NCI-H128 (cell line): Measurements from ENCODE around the gene RIMS4.
"Not testable (repeated sequence)": the region's sequence is repeated elsewhere in the genome, so short reads cannot be mapped to it uniquely, and the experiment has no call there.

Experiments used
- DNase-seq: peaks from one replicate; lab custom pipeline; 2025; ENCODE audit not compliant: unreplicated experiment; lab: John Stamatoyannopoulos, UW

Gene RIMS4

GRCh38 chr20:44830995-44831394, 20.6 kb upstream of the RIMS4 start:
- DNase-seq, result no peak

- no peak for DNase-seq
Measured at GRCh38 chr20:44830523-44830922, 20.2 kb upstream of the RIMS4 start.

GRCh38 chr20:44829688-44830087, 19.3 kb upstream of the RIMS4 start:
- no peak for DNase-seq

GRCh38 chr20:44828640-44829039, 18.3 kb upstream of the RIMS4 start:
- no peak for DNase-seq

- no peak for DNase-seq
Measured at GRCh38 chr20:44827401-44827800, 17.1 kb upstream of the RIMS4 start.

- not testable (repeated sequence) for DNase-seq
Measured at GRCh38 chr20:44821576-44821975, 11.2 kb upstream of the RIMS4 start.

- DNase-seq, result no peak
Measured at GRCh38 chr20:44819936-44820335, 9.6 kb upstream of the RIMS4 start.

- no peak for DNase-seq
Measured at GRCh38 chr20:44817143-44817910, 7.0 kb upstream of the RIMS4 start.

- DNase-seq, result no peak
Measured at GRCh38 chr20:44814937-44815336, 4.6 kb upstream of the RIMS4 start.

GRCh38 chr20:44811150-44811685, 872 bp upstream of the RIMS4 start:
- DNase-seq, result no peak

GRCh38 chr20:44810061-44810390, 320 bp downstream of the RIMS4 start:
- no peak for DNase-seq

- DNase-seq, result no peak
Measured at GRCh38 chr20:44809380-44810060, 826 bp downstream of the RIMS4 start.

GRCh38 chr20:44807684-44808056, 2.7 kb downstream of the RIMS4 start:
- no peak for DNase-seq

GRCh38 chr20:44807051-44807683, 3.2 kb downstream of the RIMS4 start:
- no peak for DNase-seq

- DNase-seq, result no peak
Measured at GRCh38 chr20:44805979-44806620, 4.2 kb downstream of the RIMS4 start.

- DNase-seq, result no peak
Measured at GRCh38 chr20:44805335-44805978, 4.9 kb downstream of the RIMS4 start.

GRCh38 chr20:44803383-44803941, 6.9 kb downstream of the RIMS4 start:
- DNase-seq, result no peak

- no peak for DNase-seq
Measured at GRCh38 chr20:44802702-44803101, 7.6 kb downstream of the RIMS4 start.

GRCh38 chr20:44800391-44801046, 9.8 kb downstream of the RIMS4 start:
- no peak for DNase-seq

GRCh38 chr20:44799691-44800090, 10.7 kb downstream of the RIMS4 start:
- no peak for DNase-seq
